GM12891 (cell line): ENCODE measurements around the gene SNX1.

Experiments
- POLR2A ChIP-seq: IDR thresholded peaks from 2 replicates; pipeline ENCODE4 v1.6.1; 2011; ENCODE audit warnings: low read depth, low read length, control low read depth
- POLR2AphosphoS5 ChIP-seq: IDR thresholded peaks from 2 replicates; pipeline ENCODE4 v1.6.1; 2011; ENCODE audit warnings: low read depth, low read length, control low read depth
- SPI1 ChIP-seq: IDR thresholded peaks from 2 replicates; pipeline ENCODE4 v1.6.1; 2011; ENCODE audit warnings: low read depth, low read length, control low read depth
- TAF1 ChIP-seq: IDR thresholded peaks from 2 replicates; pipeline ENCODE4 v1.6.1; 2011; ENCODE audit warnings: low read depth, low read length, control low read depth

GRCh38 chr15:64051093-64051402 lies 44.7 kb upstream of the SNX1 start:
- TF ChIP-seq TAF1 (no peak), POLR2AphosphoS5 (no peak), POLR2A (no peak), SPI1 (no peak)
